Type B pancreatic cell (in vitro differentiated cells): Measurements from ENCODE around the gene IRF2BP2. TPM values are rescaled to one million over a fixed set of nuclear protein-coding genes. Genes with fewer than 3 reads are reported as not detected.

Source experiments
- DNase-seq: peaks from one replicate; pipeline ENCODE4 v3.0.0; 2021; ENCODE audit warnings: mixed read lengths; ENCODE audit not compliant: unreplicated experiment; ENCODE audit errors: extremely low spot score
- H3K27ac Mint-ChIP-seq: 2 replicates; pipeline ENCODE4 v1.8.0; 2021; ENCODE audit warnings: mild to moderate bottlenecking, mixed read lengths
- H3K27me3 Mint-ChIP-seq: 2 replicates; pipeline ENCODE4 v1.8.0; 2021; ENCODE audit warnings: mixed read lengths
- H3K36me3 Mint-ChIP-seq: 2 replicates; pipeline ENCODE4 v1.8.0; 2021; ENCODE audit warnings: mixed read lengths
- H3K4me1 Mint-ChIP-seq: one replicate; pipeline ENCODE4 v1.8.0; 2021; ENCODE audit warnings: mixed read lengths; ENCODE audit not compliant: unreplicated experiment
- H3K4me3 Mint-ChIP-seq: 2 replicates; pipeline ENCODE4 v1.8.0; 2021; ENCODE audit warnings: mild to moderate bottlenecking, mixed read lengths
- H3K9me3 Mint-ChIP-seq: 2 replicates; pipeline ENCODE4 v1.8.0; 2021; ENCODE audit warnings: mixed read lengths
- total RNA-seq: library from RNA; stranded (reverse); gene quantifications from 2 replicates; pipeline ENCODE4 v1.2.1, GENCODE V29; 2021; ENCODE audit warnings: low replicate concordance
- TF ChIP-seq, protein P1 (sequence below): fragments of 200-600 bp; sonication (generic); conservative IDR thresholded peaks from 2 replicates; pipeline ENCODE4 v1.5.0; 2021; ENCODE audit warnings: antibody characterized with exemption, mild to moderate bottlenecking

Gene IRF2BP2
- total RNA-seq, 1 donor from 2014 or later = 181 TPM

DNA sequence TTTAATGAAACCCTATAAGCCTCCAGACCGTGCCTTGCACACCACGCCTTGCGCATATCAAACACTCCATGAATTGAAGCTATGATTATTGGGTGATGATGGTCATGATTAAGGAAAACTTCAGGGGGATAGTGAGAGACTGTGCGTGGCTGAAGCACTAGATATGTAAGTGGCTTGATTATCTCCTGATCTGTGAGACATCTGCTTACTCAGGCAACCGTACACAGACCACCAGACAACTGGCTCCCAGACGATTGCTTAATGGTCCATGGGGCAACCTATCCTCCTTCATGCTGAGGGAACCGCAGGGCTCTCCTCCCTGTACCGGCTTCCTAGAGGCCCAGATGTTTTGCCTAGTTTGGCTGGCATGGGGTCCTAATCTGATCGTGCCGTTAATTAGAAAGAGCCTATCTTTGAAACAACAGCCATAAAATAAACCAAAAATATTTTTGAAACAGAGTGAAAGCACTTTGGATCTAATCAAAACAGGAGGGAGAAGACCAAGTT is 51.6 kb downstream of the IRF2BP2 start:
- TF ChIP-seq, protein P1, sequence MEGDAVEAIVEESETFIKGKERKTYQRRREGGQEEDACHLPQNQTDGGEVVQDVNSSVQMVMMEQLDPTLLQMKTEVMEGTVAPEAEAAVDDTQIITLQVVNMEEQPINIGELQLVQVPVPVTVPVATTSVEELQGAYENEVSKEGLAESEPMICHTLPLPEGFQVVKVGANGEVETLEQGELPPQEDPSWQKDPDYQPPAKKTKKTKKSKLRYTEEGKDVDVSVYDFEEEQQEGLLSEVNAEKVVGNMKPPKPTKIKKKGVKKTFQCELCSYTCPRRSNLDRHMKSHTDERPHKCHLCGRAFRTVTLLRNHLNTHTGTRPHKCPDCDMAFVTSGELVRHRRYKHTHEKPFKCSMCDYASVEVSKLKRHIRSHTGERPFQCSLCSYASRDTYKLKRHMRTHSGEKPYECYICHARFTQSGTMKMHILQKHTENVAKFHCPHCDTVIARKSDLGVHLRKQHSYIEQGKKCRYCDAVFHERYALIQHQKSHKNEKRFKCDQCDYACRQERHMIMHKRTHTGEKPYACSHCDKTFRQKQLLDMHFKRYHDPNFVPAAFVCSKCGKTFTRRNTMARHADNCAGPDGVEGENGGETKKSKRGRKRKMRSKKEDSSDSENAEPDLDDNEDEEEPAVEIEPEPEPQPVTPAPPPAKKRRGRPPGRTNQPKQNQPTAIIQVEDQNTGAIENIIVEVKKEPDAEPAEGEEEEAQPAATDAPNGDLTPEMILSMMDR = no peak
- Mint-ChIP-seq H3K27me3 (no peaks in the 10 kb centered on the region), H3K27ac (no peak overlapping the region), H3K9me3 (peaks cover 5% of the 10 kb centered on the region), H3K36me3 (no peaks in the 10 kb centered on the region), H3K4me1 (peaks cover 45% of the 10 kb centered on the region), H3K4me3 (no peak overlapping the region)
- DNase-seq = no peak

DNA sequence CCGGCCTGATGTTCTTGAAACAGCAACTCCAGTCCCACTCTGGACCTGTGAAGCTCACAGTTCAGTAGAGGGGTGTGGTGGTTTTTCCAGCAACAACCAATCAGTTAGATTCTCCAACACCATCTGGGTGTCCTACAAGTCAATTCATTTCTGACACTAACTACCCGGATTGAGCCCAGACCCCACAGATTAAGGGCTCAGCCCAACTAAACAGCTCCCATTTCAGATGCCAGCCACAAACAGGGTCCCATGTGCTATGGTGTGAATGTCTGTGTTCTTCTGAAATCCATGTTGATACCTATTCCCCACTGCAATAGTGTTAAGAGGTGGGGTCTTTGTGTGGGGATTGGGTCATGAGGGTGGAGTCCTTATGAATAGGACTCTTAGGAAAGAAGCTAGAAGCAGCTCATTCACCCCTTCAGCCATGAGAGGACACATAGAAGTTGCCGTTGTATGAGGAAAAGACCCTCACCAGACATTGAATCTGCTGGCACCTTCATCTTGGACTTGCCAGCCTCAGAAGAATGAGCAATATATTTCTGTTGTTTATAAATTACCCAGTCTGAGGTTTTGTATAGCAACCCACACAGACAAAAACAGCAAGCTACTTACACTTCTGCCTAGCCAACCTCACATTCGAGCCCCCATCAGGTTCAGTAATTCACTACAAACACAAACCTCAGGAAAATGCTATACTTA is 53.6 kb downstream of the IRF2BP2 start:
- peaks cover 5% of the 10 kb centered on the region for H3K9me3 Mint-ChIP-seq
- no peak overlapping the region for H3K4me3 Mint-ChIP-seq
- H3K36me3 Mint-ChIP-seq = no peaks in the 10 kb centered on the region
- no peaks in the 10 kb centered on the region for H3K27me3 Mint-ChIP-seq
- H3K27ac Mint-ChIP-seq = no peak overlapping the region
- TF ChIP-seq, protein P1 = no peak
- H3K4me1 Mint-ChIP-seq = peaks cover 41% of the 10 kb centered on the region
- DNase-seq = no peak

DNA sequence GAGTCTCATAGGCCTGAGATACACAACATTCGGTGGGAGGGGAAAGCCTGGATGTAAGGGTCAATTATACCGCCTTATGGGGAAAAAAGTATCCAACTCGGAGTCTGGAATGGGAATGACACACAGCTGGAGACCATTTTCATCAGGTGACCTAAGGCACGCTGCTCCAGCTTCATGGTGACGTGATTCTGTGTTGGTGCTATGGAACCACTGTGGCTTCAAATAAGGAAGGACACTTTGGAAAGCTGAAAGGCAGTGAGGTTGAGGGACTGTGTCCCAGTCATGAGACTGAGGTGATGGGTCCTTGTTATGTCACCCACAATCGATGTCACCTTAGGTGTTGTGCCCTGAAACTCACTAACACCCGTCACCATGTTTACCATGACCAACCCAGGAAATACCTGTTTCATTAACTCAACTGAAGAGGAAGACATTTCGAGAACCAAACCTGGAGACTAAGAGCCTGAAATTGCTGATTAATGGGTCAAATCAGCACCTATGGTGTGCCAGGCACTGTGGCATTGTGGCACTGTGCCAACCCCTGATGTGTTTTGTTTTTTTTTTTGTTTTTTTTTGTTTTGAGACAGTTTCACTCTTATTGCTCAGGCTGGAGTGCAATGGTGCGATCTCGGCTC is 54.5 kb downstream of the IRF2BP2 start:
- Mint-ChIP-seq H3K36me3 (no peaks in the 10 kb centered on the region), H3K9me3 (peaks cover 5% of the 10 kb centered on the region), H3K4me3 (no peak overlapping the region), H3K27ac (peak overlapping the region; percentile 51), H3K4me1 (peaks cover 33% of the 10 kb centered on the region), H3K27me3 (no peaks in the 10 kb centered on the region)
- DNase-seq = no peak
- TF ChIP-seq, protein P1 = no peak

DNA sequence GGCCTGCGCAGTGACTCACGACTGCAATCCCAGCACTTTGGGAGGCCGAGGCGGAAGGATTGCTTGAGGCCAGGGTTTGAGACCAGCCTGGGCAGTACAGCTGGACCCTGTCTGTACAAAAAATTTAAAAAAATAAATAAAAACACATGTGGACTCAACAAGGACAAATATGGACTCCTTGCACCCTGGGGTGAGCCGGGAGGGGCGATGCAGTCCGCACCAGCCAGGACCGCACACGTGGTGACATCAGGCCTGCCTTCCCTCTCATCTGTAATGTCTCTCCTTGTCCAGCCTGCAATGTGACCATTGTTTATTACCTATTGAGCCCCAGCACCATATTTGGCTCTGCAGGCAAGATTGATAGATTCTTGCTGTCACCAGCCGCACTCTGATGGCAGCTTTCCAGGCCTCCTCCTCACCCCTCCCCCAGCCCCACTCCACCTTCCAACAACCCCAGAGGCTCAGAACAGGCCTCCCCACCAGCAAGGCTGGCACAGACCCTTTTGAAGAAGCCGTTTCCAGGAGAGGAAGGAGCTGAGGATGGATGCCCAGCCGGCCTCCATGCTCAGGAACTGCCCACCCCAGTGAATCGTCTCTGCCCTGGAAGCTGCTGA is 55.2 kb downstream of the IRF2BP2 start:
- Mint-ChIP-seq H3K27me3 (no peaks in the 10 kb centered on the region), H3K27ac (peak overlapping the region; percentile 51), H3K4me1 (peaks cover 33% of the 10 kb centered on the region), H3K36me3 (no peaks in the 10 kb centered on the region), H3K4me3 (peak overlapping the region; percentile 31), H3K9me3 (peaks cover 5% of the 10 kb centered on the region)
- TF ChIP-seq, protein P1 = no peak
- no peak for DNase-seq

Other genes starting within 250 kb of the IRF2BP2 start
- gene COA6, start 236.7 kb downstream of the IRF2BP2 start, total RNA-seq = 36.4 and 39.1 TPM in 2 replicates
- 22.2 and 38.1 TPM in 2 replicates for gene TARBP1, start 131.0 kb downstream of the IRF2BP2 start, total RNA-seq